ENCODE results near the gene PUSL1.

The PUSL1 gene

DNA sequence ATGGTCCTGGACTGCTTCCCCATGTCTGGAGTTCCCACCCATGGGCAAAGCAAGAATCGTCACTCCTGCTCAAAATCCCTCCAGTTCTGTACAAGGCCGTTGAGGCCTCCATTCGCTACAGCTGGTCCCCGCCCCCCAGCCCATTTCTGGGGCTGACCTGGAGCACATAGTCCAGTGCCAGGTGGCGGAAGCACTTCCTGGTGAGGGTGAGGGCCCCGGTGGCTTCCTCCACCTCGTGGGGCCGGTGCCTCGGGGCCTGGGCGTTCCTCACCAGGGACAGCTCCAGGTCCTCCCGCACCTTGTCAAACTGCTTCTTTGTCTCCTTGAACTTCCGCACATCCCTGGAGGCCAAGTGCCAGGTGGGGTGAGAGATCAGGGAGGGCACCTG lies 8.1 kb upstream of the PUSL1 start:
- TF ChIP-seq SP2 (tag by site-specific recombination; IDR thresholded peaks at IDR 0.05) (peak; percentile 27; the same call in 1 of the 2 replicates), ZBTB21 (tag by site-specific recombination; IDR thresholded peaks at IDR 0.05) (no peak), ZNF324 (tag by site-specific recombination; IDR thresholded peaks at IDR 0.05) (no peak), ZNF558 (tag by site-specific recombination; IDR thresholded peaks at IDR 0.05) (no peak)
- TF ChIP-seq, protein P1, sequence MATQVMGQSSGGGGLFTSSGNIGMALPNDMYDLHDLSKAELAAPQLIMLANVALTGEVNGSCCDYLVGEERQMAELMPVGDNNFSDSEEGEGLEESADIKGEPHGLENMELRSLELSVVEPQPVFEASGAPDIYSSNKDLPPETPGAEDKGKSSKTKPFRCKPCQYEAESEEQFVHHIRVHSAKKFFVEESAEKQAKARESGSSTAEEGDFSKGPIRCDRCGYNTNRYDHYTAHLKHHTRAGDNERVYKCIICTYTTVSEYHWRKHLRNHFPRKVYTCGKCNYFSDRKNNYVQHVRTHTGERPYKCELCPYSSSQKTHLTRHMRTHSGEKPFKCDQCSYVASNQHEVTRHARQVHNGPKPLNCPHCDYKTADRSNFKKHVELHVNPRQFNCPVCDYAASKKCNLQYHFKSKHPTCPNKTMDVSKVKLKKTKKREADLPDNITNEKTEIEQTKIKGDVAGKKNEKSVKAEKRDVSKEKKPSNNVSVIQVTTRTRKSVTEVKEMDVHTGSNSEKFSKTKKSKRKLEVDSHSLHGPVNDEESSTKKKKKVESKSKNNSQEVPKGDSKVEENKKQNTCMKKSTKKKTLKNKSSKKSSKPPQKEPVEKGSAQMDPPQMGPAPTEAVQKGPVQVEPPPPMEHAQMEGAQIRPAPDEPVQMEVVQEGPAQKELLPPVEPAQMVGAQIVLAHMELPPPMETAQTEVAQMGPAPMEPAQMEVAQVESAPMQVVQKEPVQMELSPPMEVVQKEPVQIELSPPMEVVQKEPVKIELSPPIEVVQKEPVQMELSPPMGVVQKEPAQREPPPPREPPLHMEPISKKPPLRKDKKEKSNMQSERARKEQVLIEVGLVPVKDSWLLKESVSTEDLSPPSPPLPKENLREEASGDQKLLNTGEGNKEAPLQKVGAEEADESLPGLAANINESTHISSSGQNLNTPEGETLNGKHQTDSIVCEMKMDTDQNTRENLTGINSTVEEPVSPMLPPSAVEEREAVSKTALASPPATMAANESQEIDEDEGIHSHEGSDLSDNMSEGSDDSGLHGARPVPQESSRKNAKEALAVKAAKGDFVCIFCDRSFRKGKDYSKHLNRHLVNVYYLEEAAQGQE (tag by site-specific recombination; IDR thresholded peaks at IDR 0.05): peak; percentile 80; the same call in 1 of the 2 replicates
- H3K4me3 ChIP-seq (ENCODE audit: low read depth, low read length): no peak overlapping the region
- H3K27ac ChIP-seq (ENCODE audit: extremely low read depth, low read depth, low read length): no peak overlapping the region
- peaks cover 0 to 25% of the 10 kb centered on the region in 2 experiments; a peak in 2 of 3 replicates for H3K36me3 ChIP-seq (ENCODE audit: control insufficient read depth in 2 of 2, insufficient read depth in 1 of 2, low read length in 2 of 2)
- H3K9me3 ChIP-seq (ENCODE audit: control insufficient read depth, insufficient read depth, low read depth, low read length): no peaks in the 10 kb centered on the region
- CTCF ChIA-PET: interaction anchor here (0.5 to 1.9 kb wide), 8 partner anchors 9 to 432 kb away, joined by 3 to 9 read pairs (median 3); no protein-coding TSS in a partner anchor
- H3K4me1 ChIP-seq (ENCODE audit: control insufficient read depth, insufficient read depth, low read length): peaks cover 11% of the 10 kb centered on the region
- POLR2A ChIA-PET: interaction anchor here (0.5 to 1.7 kb wide), 4 partner anchors 9 to 174 kb away, joined by 3 to 9 read pairs (median 3); no protein-coding TSS in a partner anchor

DNA sequence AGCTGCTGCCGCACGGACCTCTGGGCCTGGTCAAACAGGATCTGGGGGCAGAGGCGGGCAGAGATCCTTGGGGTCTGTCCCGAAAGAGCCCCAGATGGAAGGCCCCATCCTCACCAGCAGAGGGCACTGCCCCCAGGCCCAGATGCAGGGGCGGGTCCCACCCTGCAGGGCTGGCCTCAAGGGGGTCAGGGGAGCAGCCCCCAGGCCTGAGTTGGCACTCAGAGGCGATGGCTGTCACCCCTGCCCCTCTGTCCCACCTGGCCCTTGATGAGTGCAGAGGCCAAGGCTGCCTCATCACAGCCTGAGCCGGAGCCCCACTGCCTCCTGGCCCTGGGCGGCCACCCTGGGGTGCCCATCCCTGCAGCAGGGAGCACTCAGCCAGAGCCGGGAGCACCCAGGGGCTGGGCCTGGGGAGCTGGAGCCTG lies 6.4 kb upstream of the PUSL1 start:
- H3K4me3 ChIP-seq (ENCODE audit: low read depth, low read length): no peak overlapping the region
- ChIA-PET CTCF (interaction anchor here (0.7 to 1.9 kb wide), 2 partner anchors 11 to 21 kb away, joined by 3 to 16 read pairs; no protein-coding TSS in a partner anchor), POLR2A (no interaction called here)
- no peaks in the 10 kb centered on the region for H3K9me3 ChIP-seq (ENCODE audit: control insufficient read depth, insufficient read depth, low read depth, low read length)
- peaks cover 0 to 12% of the 10 kb centered on the region in 2 experiments; a peak in 2 of 3 replicates for H3K36me3 ChIP-seq (ENCODE audit: control insufficient read depth in 2 of 2, insufficient read depth in 1 of 2, low read length in 2 of 2)
- H3K27ac ChIP-seq (ENCODE audit: extremely low read depth, low read depth, low read length): no peak overlapping the region
- TF ChIP-seq ZNF747 (tag by site-specific recombination; IDR thresholded peaks at IDR 0.05): no peak
- TF ChIP-seq, protein P2, sequence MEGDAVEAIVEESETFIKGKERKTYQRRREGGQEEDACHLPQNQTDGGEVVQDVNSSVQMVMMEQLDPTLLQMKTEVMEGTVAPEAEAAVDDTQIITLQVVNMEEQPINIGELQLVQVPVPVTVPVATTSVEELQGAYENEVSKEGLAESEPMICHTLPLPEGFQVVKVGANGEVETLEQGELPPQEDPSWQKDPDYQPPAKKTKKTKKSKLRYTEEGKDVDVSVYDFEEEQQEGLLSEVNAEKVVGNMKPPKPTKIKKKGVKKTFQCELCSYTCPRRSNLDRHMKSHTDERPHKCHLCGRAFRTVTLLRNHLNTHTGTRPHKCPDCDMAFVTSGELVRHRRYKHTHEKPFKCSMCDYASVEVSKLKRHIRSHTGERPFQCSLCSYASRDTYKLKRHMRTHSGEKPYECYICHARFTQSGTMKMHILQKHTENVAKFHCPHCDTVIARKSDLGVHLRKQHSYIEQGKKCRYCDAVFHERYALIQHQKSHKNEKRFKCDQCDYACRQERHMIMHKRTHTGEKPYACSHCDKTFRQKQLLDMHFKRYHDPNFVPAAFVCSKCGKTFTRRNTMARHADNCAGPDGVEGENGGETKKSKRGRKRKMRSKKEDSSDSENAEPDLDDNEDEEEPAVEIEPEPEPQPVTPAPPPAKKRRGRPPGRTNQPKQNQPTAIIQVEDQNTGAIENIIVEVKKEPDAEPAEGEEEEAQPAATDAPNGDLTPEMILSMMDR (tag by site-specific recombination; IDR thresholded peaks at IDR 0.05): peak; percentile 56; the same call in 1 of the 2 replicates
- TF ChIP-seq ZNF2 (tag by site-specific recombination; IDR thresholded peaks at IDR 0.05): no peak
- peak; percentile 57; the same call in 1 of the 2 replicates for TF ChIP-seq GLIS2 (tag by site-specific recombination; IDR thresholded peaks at IDR 0.05)
- peak; percentile 92 for TF ChIP-seq ZFP69B (tag by site-specific recombination; IDR thresholded peaks at IDR 0.05)
- TF ChIP-seq, protein P3, sequence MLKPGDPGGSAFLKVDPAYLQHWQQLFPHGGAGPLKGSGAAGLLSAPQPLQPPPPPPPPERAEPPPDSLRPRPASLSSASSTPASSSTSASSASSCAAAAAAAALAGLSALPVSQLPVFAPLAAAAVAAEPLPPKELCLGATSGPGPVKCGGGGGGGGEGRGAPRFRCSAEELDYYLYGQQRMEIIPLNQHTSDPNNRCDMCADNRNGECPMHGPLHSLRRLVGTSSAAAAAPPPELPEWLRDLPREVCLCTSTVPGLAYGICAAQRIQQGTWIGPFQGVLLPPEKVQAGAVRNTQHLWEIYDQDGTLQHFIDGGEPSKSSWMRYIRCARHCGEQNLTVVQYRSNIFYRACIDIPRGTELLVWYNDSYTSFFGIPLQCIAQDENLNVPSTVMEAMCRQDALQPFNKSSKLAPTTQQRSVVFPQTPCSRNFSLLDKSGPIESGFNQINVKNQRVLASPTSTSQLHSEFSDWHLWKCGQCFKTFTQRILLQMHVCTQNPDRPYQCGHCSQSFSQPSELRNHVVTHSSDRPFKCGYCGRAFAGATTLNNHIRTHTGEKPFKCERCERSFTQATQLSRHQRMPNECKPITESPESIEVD (tag by site-specific recombination; IDR thresholded peaks at IDR 0.05): no peak
- TF ChIP-seq KLF8 (tag by site-specific recombination; IDR thresholded peaks at IDR 0.05): 0 out of 2 replicates have a peak, but pooled peaks have one; percentile 17
- peak; percentile 94 for TF ChIP-seq ZNF423 (tag by site-specific recombination; IDR thresholded peaks at IDR 0.05)
- TF ChIP-seq, protein P4, sequence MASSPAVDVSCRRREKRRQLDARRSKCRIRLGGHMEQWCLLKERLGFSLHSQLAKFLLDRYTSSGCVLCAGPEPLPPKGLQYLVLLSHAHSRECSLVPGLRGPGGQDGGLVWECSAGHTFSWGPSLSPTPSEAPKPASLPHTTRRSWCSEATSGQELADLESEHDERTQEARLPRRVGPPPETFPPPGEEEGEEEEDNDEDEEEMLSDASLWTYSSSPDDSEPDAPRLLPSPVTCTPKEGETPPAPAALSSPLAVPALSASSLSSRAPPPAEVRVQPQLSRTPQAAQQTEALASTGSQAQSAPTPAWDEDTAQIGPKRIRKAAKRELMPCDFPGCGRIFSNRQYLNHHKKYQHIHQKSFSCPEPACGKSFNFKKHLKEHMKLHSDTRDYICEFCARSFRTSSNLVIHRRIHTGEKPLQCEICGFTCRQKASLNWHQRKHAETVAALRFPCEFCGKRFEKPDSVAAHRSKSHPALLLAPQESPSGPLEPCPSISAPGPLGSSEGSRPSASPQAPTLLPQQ (tag by site-specific recombination; IDR thresholded peaks at IDR 0.05): peak; percentile 89
- TF ChIP-seq ZIC2 (tag by site-specific recombination; IDR thresholded peaks at IDR 0.05): peak; percentile 63
- 0 out of 2 replicates have a peak, but pooled peaks have one; percentile 7 for TF ChIP-seq KLF1 (tag by site-specific recombination; IDR thresholded peaks at IDR 0.05)
- no peak for TF ChIP-seq MZF1 (tag by site-specific recombination; IDR thresholded peaks at IDR 0.05; ENCODE audit: borderline replicate concordance)
- no peak for TF ChIP-seq ZNF596 (tag by site-specific recombination; IDR thresholded peaks at IDR 0.05)
- peaks cover 20% of the 10 kb centered on the region for H3K4me1 ChIP-seq (ENCODE audit: control insufficient read depth, insufficient read depth, low read length)

Measured in HEK293 (cell line).